SK-N-SH (cell line): ENCODE data around the gene ZNF664. TPM values are rescaled to one million over a fixed set of nuclear protein-coding genes. Genes with fewer than 3 reads are reported as not detected.

Experiments used
- CTCF ChIA-PET: fragments of 300-600, 350-600 bp; formaldehyde crosslinking; extraction: SDS; loops from one replicate; lab custom pipeline; 2021; lab: Yijun Ruan, JAX
- POLR2A ChIA-PET: fragments of 350-600 bp; sonication (Branson Sonifier 250); formaldehyde crosslinking; extraction: SDS; loops from one replicate; lab custom pipeline; 2020; ENCODE audit warnings: antibody characterized with exemption, inconsistent platforms; lab: Yijun Ruan, JAX
- DNase-seq: peaks from one replicate; pipeline ENCODE4 v3.0.0; 2012
- H2AFZ ChIP-seq: fragments of 200-600 bp; sonication (generic); 2 replicates; pipeline ENCODE4 v1.8.1; 2016; ENCODE audit warnings: antibody characterized with exemption, mild to moderate bottlenecking, low read depth
- H3F3A ChIP-seq: fragments of 200-600 bp; sonication (generic); replicated peaks from 2 replicates; pipeline ENCODE3; 2016; ENCODE audit warnings: antibody characterized with exemption, mild to moderate bottlenecking; ENCODE audit not compliant: insufficient read depth
- H3K27ac ChIP-seq, 2 experiments: fragments of 200-500 bp in 1 of 2; fragments of 200-600 bp in 1 of 2; sonication (Bioruptor generic) in 1 of 2; sonication (generic), shearing (Covaris generic) in 1 of 2; 2 replicates each; pipeline versions ENCODE4 v1.5.1 to v1.6.1; 2014 to 2016; ENCODE audit warnings: low read depth in 2 of 2, inconsistent platforms in 1 of 2, low read length in 1 of 2, mild to moderate bottlenecking in 1 of 2, mixed read lengths in 1 of 2
- H3K27me3 ChIP-seq: fragments of 200-600 bp; sonication (generic), shearing (Covaris generic); 2 replicates; pipeline ENCODE4 v1.6.1; 2016; ENCODE audit warnings: mixed run types; ENCODE audit not compliant: insufficient read depth
- H3K36me3 ChIP-seq, 2 experiments: fragments of 200-500 bp in 1 of 2; fragments of 200-600 bp in 1 of 2; sonication (Bioruptor generic) in 1 of 2; sonication (generic) in 1 of 2; replicated peaks in 1 of 2; 2 replicates each; pipeline versions ENCODE3 to v1.5.1; 2014 to 2016; ENCODE audit warnings: low read length in 1 of 2, mild to moderate bottlenecking in 1 of 2; ENCODE audit not compliant: insufficient read depth in 2 of 2, control insufficient read depth in 1 of 2
- H3K4me1 ChIP-seq, 2 experiments: fragments of 200-500 bp in 1 of 2; fragments of 200-600 bp in 1 of 2; sonication (Bioruptor generic) in 1 of 2; sonication (generic), shearing (Covaris generic) in 1 of 2; 2 replicates each; pipeline versions ENCODE4 v1.5.1 to v1.6.1; 2014 to 2016; ENCODE audit warnings: low read depth in 1 of 2, low read length in 1 of 2, mixed run types in 1 of 2; ENCODE audit not compliant: insufficient read depth in 2 of 2, control insufficient read depth in 1 of 2
- H3K4me2 ChIP-seq: fragments of 200-600 bp; sonication (generic), shearing (Covaris generic); 2 replicates; pipeline ENCODE4 v1.6.1; 2017; ENCODE audit warnings: mixed run types
- H3K4me3 ChIP-seq, 2 experiments: fragments of 200-500 bp in 1 of 2; fragments of 200-600 bp in 1 of 2; sonication (Bioruptor generic) in 1 of 2; sonication (generic), shearing (Covaris generic) in 1 of 2; 2 replicates each; pipeline versions ENCODE4 v1.5.1 to v1.8.1; 2014 to 2016; ENCODE audit warnings: low read depth in 2 of 2, inconsistent platforms in 1 of 2, low read length in 1 of 2, mild to moderate bottlenecking in 1 of 2, mixed read lengths in 1 of 2, moderate library complexity in 1 of 2
- H3K79me2 ChIP-seq: fragments of 200-600 bp; sonication (generic); 2 replicates; pipeline ENCODE4 v1.8.1; 2017; ENCODE audit warnings: mild to moderate bottlenecking; ENCODE audit not compliant: insufficient read depth
- H3K9ac ChIP-seq: fragments of 200-600 bp; sonication (generic); 2 replicates; pipeline ENCODE4 v1.6.1; 2017; ENCODE audit warnings: mixed run types
- H3K9me2 ChIP-seq: fragments of 200-600 bp; sonication (generic); 2 replicates; pipeline ENCODE4 v1.6.1; 2017; ENCODE audit warnings: mixed run types
- H3K9me3 ChIP-seq: fragments of 200-600 bp; sonication (generic); 2 replicates; pipeline ENCODE4 v1.6.1; 2017; ENCODE audit warnings: mixed run types, mild to moderate bottlenecking, moderate library complexity
- H4K20me1 ChIP-seq: fragments of 200-600 bp; sonication (generic); 2 replicates; pipeline ENCODE4 v1.6.1; 2017; ENCODE audit warnings: mild to moderate bottlenecking, mixed run types; ENCODE audit not compliant: insufficient read depth
- EZH2phosphoT487 ChIP-seq: fragments of 200-600 bp; sonication (generic); IDR thresholded peaks from 2 replicates; pipeline ENCODE4 v1.6.1; 2017; ENCODE audit warnings: low read depth, mixed run types, mild to moderate bottlenecking, antibody characterized with exemption, moderate library complexity, borderline replicate concordance
- FOXJ3 ChIP-seq: sonication (generic); formaldehyde crosslinking; IDR thresholded peaks from 2 replicates; pipeline ENCODE4 v1.5.1; 2020; ENCODE audit warnings: mild to moderate bottlenecking, missing genetic modification reagents
- FOXM1 ChIP-seq: IDR thresholded peaks from 2 replicates; pipeline ENCODE4 v1.4.0; 2012; ENCODE audit warnings: low read depth, mild to moderate bottlenecking
- GABPA ChIP-seq: IDR thresholded peaks from 2 replicates; pipeline ENCODE4 v1.4.0; 2012; ENCODE audit warnings: low read depth, mild to moderate bottlenecking
- IRF3 ChIP-seq: fragments of 150-350 bp; IDR thresholded peaks from 2 replicates; pipeline ENCODE4 v1.6.1; 2016; ENCODE audit warnings: mild to moderate bottlenecking, low read depth, low read length
- MAX ChIP-seq: IDR thresholded peaks from 2 replicates; pipeline ENCODE4 v1.4.0; 2012; ENCODE audit warnings: low read depth
- MXI1 ChIP-seq: IDR thresholded peaks from 2 replicates; pipeline ENCODE4 v1.6.1; 2012; ENCODE audit warnings: mild to moderate bottlenecking, low read depth, low read length, improper control_type of control experiment
- PBX3 ChIP-seq: IDR thresholded peaks from 2 replicates; pipeline ENCODE4; 2012
- TAF1 ChIP-seq: IDR thresholded peaks from 2 replicates; pipeline ENCODE4 v1.6.1; 2012; ENCODE audit warnings: low read depth, mild to moderate bottlenecking, low read length, moderate library complexity, borderline replicate concordance
- TCF12 ChIP-seq: IDR thresholded peaks from 2 replicates; pipeline ENCODE4 v1.4.0; 2012
- YY1 ChIP-seq: IDR thresholded peaks from 2 replicates; pipeline ENCODE4 v1.4.0; 2012; ENCODE audit warnings: low read depth, mild to moderate bottlenecking
- WGBS: methylation state at CpG from one replicate; pipeline ENCODE4 v1.1.6; 2017; ENCODE audit warnings: low lambda C conversion rate; 5-methylcytosine and 5-hydroxymethylcytosine counted together
- polyA plus RNA-seq, 3 experiments: library from polyadenylated mRNA; depleted of rRNA; stranded (reverse); fragments of >200 nt; gene quantifications; 2 replicates each; pipeline ENCODE4 v1.2.3, GENCODE V29; 2012
- TF ChIP-seq, protein P1 (sequence below): IDR thresholded peaks from 2 replicates; pipeline ENCODE4 v1.6.1; 2012; ENCODE audit warnings: mild to moderate bottlenecking, low read depth, low read length, moderate library complexity

ZNF664 gene
- polyA plus RNA-seq, 1 of the 3 experiments (the other 2 are of a cell fraction) = 34.9 TPM

GRCh38 chr12:123935956-123936355, 37.1 kb upstream of the ZNF664 start:
- no peak overlapping the region for H2AFZ ChIP-seq
- POLR2A ChIA-PET = no interaction called here
- no peak for DNase-seq
- H3K9me2 ChIP-seq = no peaks in the 10 kb centered on the region
- H3K4me3 ChIP-seq = no peak overlapping the region
- H3F3A ChIP-seq = no peaks in the 10 kb centered on the region
- H3K4me2 ChIP-seq = no peak overlapping the region
- H3K79me2 ChIP-seq = no peaks in the 10 kb centered on the region
- no peak overlapping the region for H3K9ac ChIP-seq
- no peak overlapping the region for H3K27ac ChIP-seq
- peaks cover 0 to 34% of the 10 kb centered on the region in 2 experiments for H3K36me3 ChIP-seq
- H3K27me3 ChIP-seq = no peaks in the 10 kb centered on the region
- no peak for TF ChIP-seq FOXM1
- TF ChIP-seq TAF1 = no peak
- no peak for TF ChIP-seq FOXJ3 (CRISPR knock-in tag)
- no peak for TF ChIP-seq EZH2phosphoT487
- no peak for TF ChIP-seq IRF3
- TF ChIP-seq GABPA = no peak
- TF ChIP-seq YY1 = no peak
- no peak for TF ChIP-seq TCF12
- no peak for TF ChIP-seq MXI1
- TF ChIP-seq, protein P1, sequence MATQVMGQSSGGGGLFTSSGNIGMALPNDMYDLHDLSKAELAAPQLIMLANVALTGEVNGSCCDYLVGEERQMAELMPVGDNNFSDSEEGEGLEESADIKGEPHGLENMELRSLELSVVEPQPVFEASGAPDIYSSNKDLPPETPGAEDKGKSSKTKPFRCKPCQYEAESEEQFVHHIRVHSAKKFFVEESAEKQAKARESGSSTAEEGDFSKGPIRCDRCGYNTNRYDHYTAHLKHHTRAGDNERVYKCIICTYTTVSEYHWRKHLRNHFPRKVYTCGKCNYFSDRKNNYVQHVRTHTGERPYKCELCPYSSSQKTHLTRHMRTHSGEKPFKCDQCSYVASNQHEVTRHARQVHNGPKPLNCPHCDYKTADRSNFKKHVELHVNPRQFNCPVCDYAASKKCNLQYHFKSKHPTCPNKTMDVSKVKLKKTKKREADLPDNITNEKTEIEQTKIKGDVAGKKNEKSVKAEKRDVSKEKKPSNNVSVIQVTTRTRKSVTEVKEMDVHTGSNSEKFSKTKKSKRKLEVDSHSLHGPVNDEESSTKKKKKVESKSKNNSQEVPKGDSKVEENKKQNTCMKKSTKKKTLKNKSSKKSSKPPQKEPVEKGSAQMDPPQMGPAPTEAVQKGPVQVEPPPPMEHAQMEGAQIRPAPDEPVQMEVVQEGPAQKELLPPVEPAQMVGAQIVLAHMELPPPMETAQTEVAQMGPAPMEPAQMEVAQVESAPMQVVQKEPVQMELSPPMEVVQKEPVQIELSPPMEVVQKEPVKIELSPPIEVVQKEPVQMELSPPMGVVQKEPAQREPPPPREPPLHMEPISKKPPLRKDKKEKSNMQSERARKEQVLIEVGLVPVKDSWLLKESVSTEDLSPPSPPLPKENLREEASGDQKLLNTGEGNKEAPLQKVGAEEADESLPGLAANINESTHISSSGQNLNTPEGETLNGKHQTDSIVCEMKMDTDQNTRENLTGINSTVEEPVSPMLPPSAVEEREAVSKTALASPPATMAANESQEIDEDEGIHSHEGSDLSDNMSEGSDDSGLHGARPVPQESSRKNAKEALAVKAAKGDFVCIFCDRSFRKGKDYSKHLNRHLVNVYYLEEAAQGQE = no peak
- TF ChIP-seq PBX3 = no peak
- TF ChIP-seq MAX = no peak
- no peaks in the 10 kb centered on the region for H3K9me3 ChIP-seq
- WGBS = 96% methylated on average over 5 of the region's 7 CpGs
- H3K4me1 ChIP-seq = no peaks in the 10 kb centered on the region
- CTCF ChIA-PET = interaction anchor here (1.6 to 1.7 kb wide), 2 partner anchors 10 to 25 kb away, joined by 4 to 5 read pairs; no protein-coding TSS in a partner anchor
- no peaks in the 10 kb centered on the region for H4K20me1 ChIP-seq
